Measurements from ENCODE around the gene KRT31. TPM values are rescaled to one million over a fixed set of nuclear protein-coding genes. Genes with fewer than 3 reads are reported as not detected.

Gene KRT31
- total RNA-seq, 1 experiment from 2014 or later, result not detected

DNA sequence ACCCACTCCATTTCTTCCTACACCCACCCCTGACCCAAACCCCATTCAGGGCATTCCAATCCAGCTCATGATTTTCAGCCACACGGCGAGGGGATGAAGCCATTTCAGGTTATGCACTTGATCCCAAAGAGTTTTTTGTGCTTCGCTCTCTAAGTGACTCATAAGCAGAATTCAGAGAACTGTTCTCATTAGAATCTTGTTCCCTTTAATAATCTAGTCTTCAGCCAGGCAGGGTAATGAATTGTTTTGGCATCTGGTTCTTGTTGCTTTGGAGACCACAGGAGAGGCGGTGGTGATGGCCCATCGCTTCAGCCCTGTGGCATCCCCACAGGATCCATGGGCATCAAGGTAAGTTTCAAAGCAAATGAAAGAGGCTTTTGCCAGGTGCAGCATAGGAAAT is 4.8 kb upstream of the KRT31 start (continued):
- TF ChIP-seq, protein P1, sequence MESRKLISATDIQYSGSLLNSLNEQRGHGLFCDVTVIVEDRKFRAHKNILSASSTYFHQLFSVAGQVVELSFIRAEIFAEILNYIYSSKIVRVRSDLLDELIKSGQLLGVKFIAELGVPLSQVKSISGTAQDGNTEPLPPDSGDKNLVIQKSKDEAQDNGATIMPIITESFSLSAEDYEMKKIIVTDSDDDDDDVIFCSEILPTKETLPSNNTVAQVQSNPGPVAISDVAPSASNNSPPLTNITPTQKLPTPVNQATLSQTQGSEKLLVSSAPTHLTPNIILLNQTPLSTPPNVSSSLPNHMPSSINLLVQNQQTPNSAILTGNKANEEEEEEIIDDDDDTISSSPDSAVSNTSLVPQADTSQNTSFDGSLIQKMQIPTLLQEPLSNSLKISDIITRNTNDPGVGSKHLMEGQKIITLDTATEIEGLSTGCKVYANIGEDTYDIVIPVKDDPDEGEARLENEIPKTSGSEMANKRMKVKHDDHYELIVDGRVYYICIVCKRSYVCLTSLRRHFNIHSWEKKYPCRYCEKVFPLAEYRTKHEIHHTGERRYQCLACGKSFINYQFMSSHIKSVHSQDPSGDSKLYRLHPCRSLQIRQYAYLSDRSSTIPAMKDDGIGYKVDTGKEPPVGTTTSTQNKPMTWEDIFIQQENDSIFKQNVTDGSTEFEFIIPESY (IDR thresholded peaks at IDR 0.05; ENCODE audit: extremely low read depth, insufficient replicate concordance, low read length), result no peak
- TF ChIP-seq CEBPB (IDR thresholded peaks at IDR 0.05; ENCODE audit: low read depth) (no peak), POLR2A (IDR thresholded peaks at IDR 0.05; ENCODE audit: borderline replicate concordance, extremely low read depth, insufficient read depth, insufficient read length) (no peak)

DNA sequence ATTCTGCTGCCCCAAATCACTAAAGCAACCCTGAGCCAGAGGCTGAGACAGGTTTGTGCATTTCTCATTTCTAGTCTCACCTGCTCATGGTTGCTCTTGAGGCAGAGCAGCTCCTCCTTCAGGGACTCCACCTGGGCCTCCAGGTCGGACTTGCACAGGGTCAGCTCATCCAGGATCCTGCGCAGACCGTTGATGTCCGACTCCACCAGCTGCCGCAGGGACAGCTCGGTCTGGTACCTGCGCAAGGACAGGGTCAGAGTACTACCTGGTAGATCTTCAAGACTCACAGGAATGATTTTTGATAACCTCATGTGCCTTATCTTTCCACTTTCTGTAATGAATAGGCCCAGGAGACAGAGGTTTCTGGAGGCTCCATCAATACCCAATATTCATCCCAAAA is 1.1 kb downstream of the KRT31 start:
- H3K4me2 ChIP-seq (ENCODE audit: low read length), result no peak overlapping the region
- BruUV-seq (replicated peaks), result no TSS peak

More for the DNA sequence above, 1.1 kb downstream of the KRT31 start:
- H3K9me3 ChIP-seq (ENCODE audit: control insufficient read depth in 1 of 2, insufficient read depth in 1 of 2, low read depth in 1 of 2, low read length in 2 of 2), result peaks cover 0 to 5% of the 10 kb centered on the region in 2 experiments; a peak in 1 of 4 replicates
- H3K9me2 ChIP-seq (ENCODE audit: insufficient read depth), result no peaks in the 10 kb centered on the region
- H3K4me3 ChIP-seq (replicated peaks in 1 of 2; ENCODE audit: low read depth in 1 of 2, low read length in 2 of 2), result no peak overlapping the region
- ATAC-seq (no peak), DNase-seq (ENCODE audit: low read depth, low spot score) (no peak)
- no peaks in the 10 kb centered on the region for H4K20me1 ChIP-seq (ENCODE audit: insufficient read depth)
- peaks cover 6 to 38% of the 10 kb centered on the region in 2 experiments; a peak in 3 of 4 replicates for H3K4me1 ChIP-seq (ENCODE audit: control insufficient read depth in 1 of 2, insufficient read depth in 2 of 2, low read length in 2 of 2)
- TF ChIP-seq, protein P2, sequence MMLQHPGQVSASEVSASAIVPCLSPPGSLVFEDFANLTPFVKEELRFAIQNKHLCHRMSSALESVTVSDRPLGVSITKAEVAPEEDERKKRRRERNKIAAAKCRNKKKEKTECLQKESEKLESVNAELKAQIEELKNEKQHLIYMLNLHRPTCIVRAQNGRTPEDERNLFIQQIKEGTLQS (IDR thresholded peaks at IDR 0.05), result no peak
- TF ChIP-seq, protein P1 (IDR thresholded peaks at IDR 0.05; ENCODE audit: extremely low read depth, insufficient replicate concordance, low read length), result no peak
- TF ChIP-seq, protein P3, sequence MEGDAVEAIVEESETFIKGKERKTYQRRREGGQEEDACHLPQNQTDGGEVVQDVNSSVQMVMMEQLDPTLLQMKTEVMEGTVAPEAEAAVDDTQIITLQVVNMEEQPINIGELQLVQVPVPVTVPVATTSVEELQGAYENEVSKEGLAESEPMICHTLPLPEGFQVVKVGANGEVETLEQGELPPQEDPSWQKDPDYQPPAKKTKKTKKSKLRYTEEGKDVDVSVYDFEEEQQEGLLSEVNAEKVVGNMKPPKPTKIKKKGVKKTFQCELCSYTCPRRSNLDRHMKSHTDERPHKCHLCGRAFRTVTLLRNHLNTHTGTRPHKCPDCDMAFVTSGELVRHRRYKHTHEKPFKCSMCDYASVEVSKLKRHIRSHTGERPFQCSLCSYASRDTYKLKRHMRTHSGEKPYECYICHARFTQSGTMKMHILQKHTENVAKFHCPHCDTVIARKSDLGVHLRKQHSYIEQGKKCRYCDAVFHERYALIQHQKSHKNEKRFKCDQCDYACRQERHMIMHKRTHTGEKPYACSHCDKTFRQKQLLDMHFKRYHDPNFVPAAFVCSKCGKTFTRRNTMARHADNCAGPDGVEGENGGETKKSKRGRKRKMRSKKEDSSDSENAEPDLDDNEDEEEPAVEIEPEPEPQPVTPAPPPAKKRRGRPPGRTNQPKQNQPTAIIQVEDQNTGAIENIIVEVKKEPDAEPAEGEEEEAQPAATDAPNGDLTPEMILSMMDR (IDR thresholded peaks at IDR 0.05 in 2 of 3, conservative IDR thresholded peaks at IDR 0.05 in 1 of 3; ENCODE audit: borderline replicate concordance in 1 of 3, insufficient read depth in 1 of 3, low read depth in 2 of 3, low read length in 2 of 3), result no peak
- TF ChIP-seq POLR2AphosphoS5 (IDR thresholded peaks at IDR 0.05; ENCODE audit: low read depth, low read length) (no peak), POLR2A (IDR thresholded peaks at IDR 0.05; ENCODE audit: borderline replicate concordance, extremely low read depth, insufficient read depth, insufficient read length) (no peak), SP1 (IDR thresholded peaks at IDR 0.05; ENCODE audit: low read depth) (no peak), ZNF274 (IDR thresholded peaks at IDR 0.05; ENCODE audit: low read depth, low read length) (no peak), TCF7L2 (IDR thresholded peaks at IDR 0.05; ENCODE audit: borderline replicate concordance, extremely low read depth, insufficient read depth, insufficient read length) (no peak), EZH2 (IDR thresholded peaks at IDR 0.05) (no peak), RAD21 (IDR thresholded peaks at IDR 0.05; ENCODE audit: low read depth) (no peak), ZFX (IDR thresholded peaks at IDR 0.05) (no peak), CBX3 (IDR thresholded peaks at IDR 0.05; ENCODE audit: low read depth) (no peak), CEBPB (IDR thresholded peaks at IDR 0.05; ENCODE audit: low read depth) (no peak), JUND (IDR thresholded peaks at IDR 0.05) (no peak)
- TF ChIP-seq, protein P4, sequence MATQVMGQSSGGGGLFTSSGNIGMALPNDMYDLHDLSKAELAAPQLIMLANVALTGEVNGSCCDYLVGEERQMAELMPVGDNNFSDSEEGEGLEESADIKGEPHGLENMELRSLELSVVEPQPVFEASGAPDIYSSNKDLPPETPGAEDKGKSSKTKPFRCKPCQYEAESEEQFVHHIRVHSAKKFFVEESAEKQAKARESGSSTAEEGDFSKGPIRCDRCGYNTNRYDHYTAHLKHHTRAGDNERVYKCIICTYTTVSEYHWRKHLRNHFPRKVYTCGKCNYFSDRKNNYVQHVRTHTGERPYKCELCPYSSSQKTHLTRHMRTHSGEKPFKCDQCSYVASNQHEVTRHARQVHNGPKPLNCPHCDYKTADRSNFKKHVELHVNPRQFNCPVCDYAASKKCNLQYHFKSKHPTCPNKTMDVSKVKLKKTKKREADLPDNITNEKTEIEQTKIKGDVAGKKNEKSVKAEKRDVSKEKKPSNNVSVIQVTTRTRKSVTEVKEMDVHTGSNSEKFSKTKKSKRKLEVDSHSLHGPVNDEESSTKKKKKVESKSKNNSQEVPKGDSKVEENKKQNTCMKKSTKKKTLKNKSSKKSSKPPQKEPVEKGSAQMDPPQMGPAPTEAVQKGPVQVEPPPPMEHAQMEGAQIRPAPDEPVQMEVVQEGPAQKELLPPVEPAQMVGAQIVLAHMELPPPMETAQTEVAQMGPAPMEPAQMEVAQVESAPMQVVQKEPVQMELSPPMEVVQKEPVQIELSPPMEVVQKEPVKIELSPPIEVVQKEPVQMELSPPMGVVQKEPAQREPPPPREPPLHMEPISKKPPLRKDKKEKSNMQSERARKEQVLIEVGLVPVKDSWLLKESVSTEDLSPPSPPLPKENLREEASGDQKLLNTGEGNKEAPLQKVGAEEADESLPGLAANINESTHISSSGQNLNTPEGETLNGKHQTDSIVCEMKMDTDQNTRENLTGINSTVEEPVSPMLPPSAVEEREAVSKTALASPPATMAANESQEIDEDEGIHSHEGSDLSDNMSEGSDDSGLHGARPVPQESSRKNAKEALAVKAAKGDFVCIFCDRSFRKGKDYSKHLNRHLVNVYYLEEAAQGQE (IDR thresholded peaks at IDR 0.05; ENCODE audit: low read depth), result no peak
- intact Hi-C loops (cut with micrococcal nuclease), result no loop called here
- H2AFZ ChIP-seq (ENCODE audit: low read depth, low read length, poor library complexity, severe bottlenecking), result no peak overlapping the region
- no peaks in the 10 kb centered on the region for H3K79me2 ChIP-seq (ENCODE audit: insufficient read depth, low read length)
- H3K9ac ChIP-seq (ENCODE audit: low read length), result no peak overlapping the region
- no peaks in the 10 kb centered on the region for H3K27me3 ChIP-seq (ENCODE audit: insufficient read depth, low read length)
- CTCF ChIA-PET, result no interaction called here
- H3K27ac ChIP-seq (ENCODE audit: low read depth, low read length), result no peak overlapping the region
- no peaks in the 10 kb centered on the region for H3K36me3 ChIP-seq (ENCODE audit: control insufficient read depth in 1 of 2, insufficient read depth in 2 of 2, low read length in 2 of 2)
- POLR2A ChIA-PET, result no interaction called here
- RAD21 ChIA-PET (ENCODE audit: low non-redundant PET in 1 of 2, low total read pairs in 2 of 2, uncharacterized antibody in 2 of 2, unreplicated experiment in 2 of 2), result no interaction called here

Measured in HCT116 (cell line).